ENCODE measurements around the gene PAPSS2.
A peak's percentile ranks its signal among the peaks of the same experiment; 100 is the strongest.

Gene PAPSS2

GRCh38 chr10:87652261-87652660 lies 7.4 kb upstream of the PAPSS2 start:
- Histone ChIP-seq H3K4me1 (ENCODE audit: control insufficient read depth in 1 of 2, insufficient read depth in 2 of 2, low read length in 2 of 2) (peaks cover 2 to 4% of the 10 kb centered on the region in 2 experiments), H3K27ac (ENCODE audit: low read depth, low read length) (no peak overlapping the region), H3K18ac (ENCODE audit: low read length) (no peak overlapping the region), H4K8ac (ENCODE audit: low read depth, low read length) (no peak overlapping the region), H3K23ac (ENCODE audit: low read length) (no peak overlapping the region), H3K27me3 (ENCODE audit: insufficient read depth, low read length) (no peaks in the 10 kb centered on the region), H3K36me3 (ENCODE audit: control insufficient read depth in 1 of 2, insufficient read depth in 2 of 2, low read length in 2 of 2) (no peaks in the 10 kb centered on the region), H3K79me2 (ENCODE audit: control insufficient read depth, insufficient read depth, low read length, poor library complexity) (no peaks in the 10 kb centered on the region), H3K4ac (ENCODE audit: low read depth, low read length) (no peak overlapping the region), H2BK5ac (ENCODE audit: low read depth, low read length, poor library complexity) (no peak overlapping the region), H3K4me3 (ENCODE audit: low read depth, low read length) (no peak overlapping the region), H2AFZ (ENCODE audit: insufficient read depth, low read length, poor library complexity) (no peak overlapping the region), H2BK120ac (ENCODE audit: insufficient read depth, low read length, poor library complexity) (no peak overlapping the region), H4K12ac (ENCODE audit: low read depth, low read length) (no peak overlapping the region), H3K9ac (ENCODE audit: low read length) (no peak overlapping the region), H3K4me2 (ENCODE audit: low read length) (no peak overlapping the region), H2AK5ac (ENCODE audit: low read length) (no peak overlapping the region), H2BK12ac (ENCODE audit: low read length) (no peak overlapping the region), H4K91ac (ENCODE audit: low read depth, low read length) (no peak overlapping the region), H3K79me1 (ENCODE audit: low read length) (no peaks in the 10 kb centered on the region), H3K9me3 (ENCODE audit: insufficient read depth, low read depth, low read length) (no peaks in the 10 kb centered on the region), H3K14ac (ENCODE audit: low read length) (no peak overlapping the region)
- DNase-seq: no peak
- no CpG with 5 or more reads among the region's 1 CpG for WGBS (ENCODE audit: extremely low coverage, insufficient coverage, insufficient read length)

- H3K9me3 ChIP-seq (ENCODE audit: insufficient read depth, low read depth, low read length): no peaks in the 10 kb centered on the region
- no peak overlapping the region for H2BK5ac ChIP-seq (ENCODE audit: low read depth, low read length, poor library complexity)
- no peak overlapping the region for H2AFZ ChIP-seq (ENCODE audit: insufficient read depth, low read length, poor library complexity)
- no CpG with 5 or more reads among the region's 1 CpG for WGBS (ENCODE audit: extremely low coverage, insufficient coverage, insufficient read length)
- H3K4me1 ChIP-seq (ENCODE audit: control insufficient read depth in 1 of 2, insufficient read depth in 2 of 2, low read length in 2 of 2): peaks cover 2 to 4% of the 10 kb centered on the region in 2 experiments
- H3K27ac ChIP-seq (ENCODE audit: low read depth, low read length): no peak overlapping the region
- H3K36me3 ChIP-seq (ENCODE audit: control insufficient read depth in 1 of 2, insufficient read depth in 2 of 2, low read length in 2 of 2): no peaks in the 10 kb centered on the region
- no peak overlapping the region for H2AK5ac ChIP-seq (ENCODE audit: low read length)
- no peak overlapping the region for H4K12ac ChIP-seq (ENCODE audit: low read depth, low read length)
- H3K4me2 ChIP-seq (ENCODE audit: low read length): no peak overlapping the region
- H4K91ac ChIP-seq (ENCODE audit: low read depth, low read length): no peak overlapping the region
- H3K79me1 ChIP-seq (ENCODE audit: low read length): no peaks in the 10 kb centered on the region
- no peak overlapping the region for H3K18ac ChIP-seq (ENCODE audit: low read length)
- H3K23ac ChIP-seq (ENCODE audit: low read length): no peak overlapping the region
- H2BK120ac ChIP-seq (ENCODE audit: insufficient read depth, low read length, poor library complexity): no peak overlapping the region
- H3K4me3 ChIP-seq (ENCODE audit: low read depth, low read length): no peak overlapping the region
- H3K27me3 ChIP-seq (ENCODE audit: insufficient read depth, low read length): no peaks in the 10 kb centered on the region
- no peak overlapping the region for H4K8ac ChIP-seq (ENCODE audit: low read depth, low read length)
- DNase-seq: no peak
- H2BK12ac ChIP-seq (ENCODE audit: low read length): no peak overlapping the region
- H3K14ac ChIP-seq (ENCODE audit: low read length): no peak overlapping the region
- no peak overlapping the region for H3K4ac ChIP-seq (ENCODE audit: low read depth, low read length)
- no peak overlapping the region for H3K9ac ChIP-seq (ENCODE audit: low read length)
- H3K79me2 ChIP-seq (ENCODE audit: control insufficient read depth, insufficient read depth, low read length, poor library complexity): no peaks in the 10 kb centered on the region
These were observed 5.5 kb upstream of the PAPSS2 start for GRCh38 chr10:87654212-87654611.

GRCh38 chr10:87656431-87657072 lies 3.1 kb upstream of the PAPSS2 start:
- Histone ChIP-seq H2BK120ac (ENCODE audit: insufficient read depth, low read length, poor library complexity) (no peak overlapping the region), H3K9ac (ENCODE audit: low read length) (no peak overlapping the region), H3K36me3 (ENCODE audit: control insufficient read depth in 1 of 2, insufficient read depth in 2 of 2, low read length in 2 of 2) (no peaks in the 10 kb centered on the region), H2AFZ (ENCODE audit: insufficient read depth, low read length, poor library complexity) (no peak overlapping the region), H3K4me3 (ENCODE audit: low read depth, low read length) (no peak overlapping the region), H3K4me2 (ENCODE audit: low read length) (no peak overlapping the region), H2AK5ac (ENCODE audit: low read length) (no peak overlapping the region), H3K79me2 (ENCODE audit: control insufficient read depth, insufficient read depth, low read length, poor library complexity) (peaks cover 2% of the 10 kb centered on the region), H4K12ac (ENCODE audit: low read depth, low read length) (no peak overlapping the region), H3K27ac (ENCODE audit: low read depth, low read length) (no peak overlapping the region), H3K4me1 (ENCODE audit: control insufficient read depth in 1 of 2, insufficient read depth in 2 of 2, low read length in 2 of 2) (peaks cover 0 to 8% of the 10 kb centered on the region in 2 experiments), H3K14ac (ENCODE audit: low read length) (no peak overlapping the region), H2BK5ac (ENCODE audit: low read depth, low read length, poor library complexity) (no peak overlapping the region), H3K79me1 (ENCODE audit: low read length) (peaks cover 5% of the 10 kb centered on the region), H3K27me3 (ENCODE audit: insufficient read depth, low read length) (peaks cover 9% of the 10 kb centered on the region), H3K23ac (ENCODE audit: low read length) (no peak overlapping the region), H4K91ac (ENCODE audit: low read depth, low read length) (no peak overlapping the region), H3K4ac (ENCODE audit: low read depth, low read length) (no peak overlapping the region), H3K18ac (ENCODE audit: low read length) (no peak overlapping the region), H4K8ac (ENCODE audit: low read depth, low read length) (no peak overlapping the region), H3K9me3 (ENCODE audit: insufficient read depth, low read depth, low read length) (no peaks in the 10 kb centered on the region), H2BK12ac (ENCODE audit: low read length) (no peak overlapping the region)
- DNase-seq: peak in 1 of 2 donors; percentile 42
- no CpG with 5 or more reads among the region's 4 CpGs for WGBS (ENCODE audit: extremely low coverage, insufficient coverage, insufficient read length)

GRCh38 chr10:87657371-87657770 lies 2.3 kb upstream of the PAPSS2 start:
- peak overlapping the region; percentile 6 for H2AFZ ChIP-seq (ENCODE audit: insufficient read depth, low read length, poor library complexity)
- peaks cover 9% of the 10 kb centered on the region for H3K27me3 ChIP-seq (ENCODE audit: insufficient read depth, low read length)
- DNase-seq: peak; percentile 67 to 74
- no peaks in the 10 kb centered on the region for H3K36me3 ChIP-seq (ENCODE audit: control insufficient read depth in 1 of 2, insufficient read depth in 2 of 2, low read length in 2 of 2)
- H3K18ac ChIP-seq (ENCODE audit: low read length): no peak overlapping the region
- H3K4ac ChIP-seq (ENCODE audit: low read depth, low read length): no peak overlapping the region
- WGBS (ENCODE audit: extremely low coverage, insufficient coverage, insufficient read length): no CpG with 5 or more reads among the region's 5 CpGs
- H3K23ac ChIP-seq (ENCODE audit: low read length): no peak overlapping the region
- no peak overlapping the region for H3K27ac ChIP-seq (ENCODE audit: low read depth, low read length)
- H3K9me3 ChIP-seq (ENCODE audit: insufficient read depth, low read depth, low read length): no peaks in the 10 kb centered on the region
- peaks cover 2% of the 10 kb centered on the region for H3K79me2 ChIP-seq (ENCODE audit: control insufficient read depth, insufficient read depth, low read length, poor library complexity)
- no peak overlapping the region for H2AK5ac ChIP-seq (ENCODE audit: low read length)
- H4K91ac ChIP-seq (ENCODE audit: low read depth, low read length): no peak overlapping the region
- no peak overlapping the region for H2BK120ac ChIP-seq (ENCODE audit: insufficient read depth, low read length, poor library complexity)
- H3K4me2 ChIP-seq (ENCODE audit: low read length): no peak overlapping the region
- H2BK12ac ChIP-seq (ENCODE audit: low read length): no peak overlapping the region
- H3K9ac ChIP-seq (ENCODE audit: low read length): no peak overlapping the region
- H4K12ac ChIP-seq (ENCODE audit: low read depth, low read length): no peak overlapping the region
- H3K4me3 ChIP-seq (ENCODE audit: low read depth, low read length): no peak overlapping the region
- H3K4me1 ChIP-seq (ENCODE audit: control insufficient read depth in 1 of 2, insufficient read depth in 2 of 2, low read length in 2 of 2): peaks cover 0 to 6% of the 10 kb centered on the region in 2 experiments
- no peak overlapping the region for H2BK5ac ChIP-seq (ENCODE audit: low read depth, low read length, poor library complexity)
- peaks cover 5% of the 10 kb centered on the region for H3K79me1 ChIP-seq (ENCODE audit: low read length)
- no peak overlapping the region for H3K14ac ChIP-seq (ENCODE audit: low read length)
- no peak overlapping the region for H4K8ac ChIP-seq (ENCODE audit: low read depth, low read length)

All from trophoblast cell (in vitro differentiated cells and primary cell).